HG03354 (cell line): Measurements from ENCODE around the gene TGFB3.
"Not testable (repeated sequence)": the region's sequence is repeated elsewhere in the genome, so short reads cannot be mapped to it uniquely, and the experiment has no call there.

Source experiments
- ATAC-seq: cut with Tn5 transposase; IDR thresholded peaks from one replicate; pipeline ENCODE4 v1.9.1; 2021; ENCODE audit warnings: mild to moderate bottlenecking; ENCODE audit not compliant: unreplicated experiment, poor library complexity, severe bottlenecking

The TGFB3 gene

DNA sequence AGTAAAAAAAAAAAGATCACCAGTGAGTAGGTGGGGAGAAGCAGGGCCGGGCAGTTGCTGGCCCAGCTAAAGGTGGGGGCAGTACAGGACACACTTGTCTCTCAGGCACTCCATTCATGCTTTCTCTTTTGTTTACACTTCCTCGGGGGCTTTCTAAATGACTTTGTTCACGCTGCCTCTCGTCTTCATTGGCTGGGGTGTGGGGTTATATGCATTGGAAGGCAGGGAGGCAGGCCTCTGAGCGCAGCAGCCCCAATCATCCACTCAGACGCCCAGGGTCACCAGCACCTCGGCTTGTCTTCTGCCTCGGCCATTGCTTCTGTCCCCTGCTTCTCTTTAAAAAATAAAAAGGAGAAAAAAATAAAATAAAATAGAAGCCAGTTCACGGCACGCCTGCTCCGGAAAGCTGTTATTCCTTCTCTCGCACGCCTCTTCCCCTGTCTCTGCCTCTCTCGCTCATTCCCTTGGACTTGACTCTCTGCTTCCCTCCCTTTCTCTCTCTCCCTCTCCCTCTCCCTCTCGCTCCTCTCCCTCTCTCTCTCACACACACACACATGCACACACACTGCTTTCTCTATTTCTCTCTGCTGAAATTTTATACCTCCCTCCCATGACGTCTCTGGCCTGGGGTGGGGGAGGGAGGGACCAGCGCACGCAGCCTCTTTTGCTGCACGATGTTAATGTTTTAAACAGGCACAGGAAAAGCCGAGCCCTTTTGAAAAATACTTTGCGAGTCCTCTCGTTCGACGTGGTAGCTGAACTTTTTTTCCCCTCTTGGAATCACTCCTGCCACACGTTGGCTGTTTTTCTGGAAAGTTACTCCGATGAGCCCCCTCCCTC, at the start of gene TGFB3:
TSS of gene TGFB3 (minus strand) at position 570 of the 840 bp plus-strand sequence. CDS start 1,102 bp downstream, outside the sequence.
- peak; percentile 44 for ATAC-seq

DNA sequence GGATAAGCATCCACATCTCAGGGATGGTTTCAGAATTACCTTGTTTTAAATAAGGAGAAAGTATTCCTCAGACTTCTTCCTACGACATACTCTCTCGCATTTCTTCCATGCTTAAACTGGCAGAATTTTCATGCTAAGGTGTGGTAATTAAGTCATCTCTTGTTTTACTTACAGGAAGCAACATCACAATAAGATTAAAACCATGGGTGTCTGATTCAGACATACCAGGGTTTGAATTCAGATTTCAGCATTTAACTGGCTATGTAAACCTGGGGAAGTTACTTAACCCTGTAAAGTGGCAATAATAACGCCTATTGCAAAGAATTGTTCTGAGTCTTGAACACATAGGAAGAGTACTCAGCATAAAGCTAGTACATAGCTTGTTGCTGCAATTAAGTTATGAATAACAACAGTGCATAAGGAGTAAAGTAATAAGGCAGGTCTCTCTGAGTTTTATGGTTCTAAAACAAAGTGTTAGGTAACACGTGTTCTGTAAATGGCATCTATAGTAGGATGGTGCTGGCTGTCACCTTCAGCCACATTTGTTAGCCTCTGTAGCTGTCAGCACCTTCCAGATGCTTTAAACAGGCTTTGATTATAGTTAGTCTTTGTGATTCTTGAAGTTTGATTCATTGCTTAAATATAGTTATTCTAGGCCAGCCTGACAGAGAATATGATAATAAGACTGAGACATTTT, 42.6 kb upstream of the TGFB3 start:
- no peak for ATAC-seq

DNA sequence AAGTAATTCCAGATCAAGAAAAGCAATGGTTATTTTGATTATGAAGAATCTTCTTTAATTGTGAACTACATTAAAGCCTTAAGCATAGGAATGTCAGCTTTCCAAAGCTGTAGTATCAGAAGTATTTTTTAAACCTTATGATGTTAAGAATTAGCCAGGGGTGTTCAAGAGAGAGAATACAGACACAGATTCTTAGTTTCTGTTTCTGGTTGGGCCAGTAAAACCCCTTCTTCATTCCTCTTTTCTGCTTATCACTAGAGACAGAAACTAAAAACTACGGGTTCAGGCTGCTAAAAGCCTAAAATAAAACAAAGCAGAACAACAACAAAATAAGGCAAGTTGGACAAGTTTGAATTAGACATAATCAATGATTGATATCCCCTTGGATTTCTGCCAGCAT, 42.0 kb upstream of the TGFB3 start:
- ATAC-seq: no peak

DNA sequence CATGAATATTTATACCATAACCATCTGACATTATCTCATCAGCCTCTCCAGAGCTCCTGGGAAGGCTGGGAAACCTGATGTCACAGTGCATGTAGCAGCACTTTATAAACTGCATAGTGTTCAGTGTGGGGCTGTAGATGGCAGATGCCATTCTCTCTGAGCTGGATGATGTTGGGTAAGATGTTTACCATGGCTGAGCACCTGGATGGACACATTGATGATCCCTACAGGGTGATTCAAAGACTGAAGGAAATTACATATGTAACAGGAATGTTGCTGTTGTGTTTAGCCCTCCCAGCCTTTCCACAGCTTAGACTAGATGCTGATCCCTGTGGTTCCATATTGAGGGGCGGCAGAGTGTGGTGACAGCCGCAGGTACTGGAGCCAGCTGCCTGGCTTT, 41.2 kb upstream of the TGFB3 start:
- ATAC-seq: no peak

DNA sequence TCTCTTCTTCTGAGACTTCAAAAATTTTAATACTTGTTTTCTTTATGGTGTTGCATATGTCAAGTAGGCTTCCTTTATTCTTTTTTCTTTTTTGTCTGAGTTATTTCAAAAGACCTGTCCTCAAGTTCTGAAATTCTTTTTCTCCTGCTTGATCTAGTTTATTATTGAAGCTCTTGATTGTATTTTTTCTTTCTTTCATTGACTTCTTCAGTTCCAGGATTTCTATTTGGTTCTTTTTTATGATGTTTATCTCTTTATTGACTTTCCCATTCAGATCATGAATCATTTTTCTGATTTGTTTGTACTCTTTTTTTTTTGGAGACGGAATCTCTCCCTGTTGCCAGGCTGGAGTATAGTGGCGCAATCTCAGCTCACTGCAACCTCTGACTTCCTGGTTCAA, 37.9 kb upstream of the TGFB3 start:
- no peak for ATAC-seq

DNA sequence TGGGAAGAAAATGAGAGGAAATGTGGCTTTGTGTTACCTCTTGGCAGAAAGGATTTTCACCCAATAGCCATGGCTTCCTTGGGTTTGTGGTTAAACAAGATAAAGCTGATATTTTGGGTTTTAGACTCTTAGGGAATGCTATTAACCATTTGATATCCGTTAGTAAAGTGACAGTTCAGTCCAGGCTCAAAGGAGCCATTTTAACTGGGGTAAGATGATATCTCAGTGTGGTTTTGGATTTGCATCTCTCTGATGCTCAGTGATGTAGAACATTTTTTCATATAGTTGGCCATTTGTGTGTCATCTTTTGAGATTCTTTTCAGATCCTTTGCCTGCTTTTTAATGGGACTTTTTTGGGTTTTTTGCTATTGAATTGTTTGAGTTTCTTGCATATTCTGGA, 33.9 kb upstream of the TGFB3 start:
- no peak for ATAC-seq

DNA sequence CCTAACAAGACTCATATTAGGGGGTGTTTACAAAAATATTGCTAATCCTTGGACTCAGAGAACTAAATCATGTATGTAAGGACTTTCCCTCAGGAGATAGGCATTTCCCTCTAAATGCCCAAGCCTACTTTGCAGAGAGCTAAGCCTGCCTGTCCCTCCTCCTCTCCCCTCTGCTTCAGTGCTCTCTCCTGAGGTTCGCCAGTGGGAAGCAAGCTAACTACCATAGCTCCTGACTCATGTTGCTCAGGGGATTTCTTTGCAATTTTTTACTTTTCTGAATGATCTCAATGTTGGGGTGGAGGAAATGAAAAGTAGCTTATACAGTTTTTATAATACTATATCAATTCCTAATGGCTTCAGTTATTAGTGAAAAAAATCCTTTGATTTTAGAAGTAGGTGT, 33.4 kb upstream of the TGFB3 start:
- no peak for ATAC-seq

DNA sequence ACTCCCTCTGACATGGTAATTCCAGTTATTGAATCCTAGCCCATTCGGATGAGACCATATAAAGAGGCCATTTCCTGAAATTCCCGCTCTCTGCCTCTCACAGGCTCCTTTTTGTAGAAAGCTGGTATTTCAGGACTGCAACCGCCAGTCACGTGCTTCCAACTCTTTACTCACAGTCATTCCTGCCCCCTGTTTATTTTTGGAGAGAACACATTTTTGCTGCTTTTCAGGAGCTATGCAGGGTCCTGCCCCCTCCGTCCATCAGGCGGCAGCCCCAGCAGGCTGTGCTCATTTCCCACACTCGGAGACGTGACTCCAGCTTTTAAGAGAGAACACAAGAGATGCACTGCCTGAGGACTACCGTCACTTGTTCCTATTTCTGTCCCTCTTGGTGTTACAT, 30.6 kb upstream of the TGFB3 start:
- ATAC-seq: no peak

DNA sequence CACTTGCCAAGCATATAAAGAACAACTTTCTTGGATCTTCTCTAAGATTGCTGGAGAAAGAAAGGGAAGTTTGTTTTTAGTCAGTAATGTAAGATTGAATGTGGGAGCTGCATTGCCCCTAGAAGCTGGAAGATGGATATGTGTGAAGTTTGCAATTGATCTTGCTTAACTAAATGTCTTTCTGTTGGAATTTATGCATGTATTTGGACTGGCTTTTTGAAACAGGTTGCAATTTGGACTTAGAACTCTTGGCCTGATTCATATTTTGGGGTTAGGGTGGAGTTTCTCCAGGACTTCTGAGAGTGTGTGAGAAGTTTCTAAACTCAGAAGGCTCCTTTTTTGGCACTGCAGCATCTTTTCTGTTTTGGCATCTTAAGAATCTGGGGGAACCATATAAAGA, 30.1 kb upstream of the TGFB3 start:
- no peak for ATAC-seq

DNA sequence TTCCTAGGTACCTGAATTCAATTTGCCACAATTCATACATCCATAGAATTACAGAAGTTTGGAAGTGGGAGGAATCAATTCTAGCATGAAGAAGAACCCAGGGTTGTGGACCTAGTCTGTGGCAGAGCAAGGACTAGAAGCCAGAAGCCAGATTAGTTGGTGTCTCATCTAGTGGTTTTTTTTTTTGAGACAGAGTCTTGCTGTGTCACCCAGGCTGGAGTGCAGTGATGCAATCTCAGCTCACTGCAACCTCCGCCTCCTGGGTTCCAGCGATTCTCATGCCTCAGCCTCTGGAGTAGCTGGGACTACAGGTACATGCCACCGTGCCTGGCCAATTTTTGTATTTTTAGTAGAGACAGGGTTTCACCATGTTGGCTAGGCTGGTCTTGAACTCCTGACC, 27.8 kb upstream of the TGFB3 start:
- not testable (repeated sequence) for ATAC-seq

DNA sequence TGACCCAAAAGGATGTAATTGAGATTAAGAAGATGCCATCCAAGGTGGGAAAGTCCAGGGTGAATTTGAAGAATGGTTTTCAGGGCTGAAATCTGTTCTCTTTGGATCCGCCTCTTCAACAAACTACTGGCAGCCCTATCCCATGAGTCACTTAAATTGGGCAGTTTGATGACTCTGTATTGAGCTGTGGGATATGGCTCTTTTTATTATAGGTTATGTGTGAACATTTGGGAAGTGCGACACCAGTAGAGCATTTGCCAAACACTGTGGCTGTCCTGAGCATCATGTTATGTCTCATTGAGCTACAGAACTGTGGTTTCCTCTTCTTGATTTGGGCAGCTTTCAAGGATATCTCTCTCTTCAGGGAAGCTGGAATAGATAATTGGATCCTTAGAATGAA, 26.1 kb upstream of the TGFB3 start:
- ATAC-seq: no peak

DNA sequence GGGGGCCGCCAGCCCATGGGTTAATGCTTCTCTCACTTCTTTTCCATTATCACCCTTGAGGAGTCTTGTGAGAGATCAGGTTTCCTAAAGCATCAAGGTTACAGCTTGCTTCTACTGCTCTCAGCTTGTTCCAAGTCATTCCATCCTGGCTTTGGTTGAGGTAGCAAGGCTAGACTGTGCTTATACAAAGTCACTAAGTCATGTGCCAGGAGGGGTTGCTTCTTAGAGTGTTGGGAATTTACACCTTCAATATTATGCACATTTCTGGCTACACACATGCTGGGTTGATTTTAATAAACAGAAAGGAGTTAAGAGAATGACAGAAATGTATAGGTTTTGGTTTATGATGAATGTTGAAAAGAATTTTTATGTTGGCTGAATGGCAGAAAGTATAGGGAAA, 25.6 kb upstream of the TGFB3 start:
- ATAC-seq: no peak

DNA sequence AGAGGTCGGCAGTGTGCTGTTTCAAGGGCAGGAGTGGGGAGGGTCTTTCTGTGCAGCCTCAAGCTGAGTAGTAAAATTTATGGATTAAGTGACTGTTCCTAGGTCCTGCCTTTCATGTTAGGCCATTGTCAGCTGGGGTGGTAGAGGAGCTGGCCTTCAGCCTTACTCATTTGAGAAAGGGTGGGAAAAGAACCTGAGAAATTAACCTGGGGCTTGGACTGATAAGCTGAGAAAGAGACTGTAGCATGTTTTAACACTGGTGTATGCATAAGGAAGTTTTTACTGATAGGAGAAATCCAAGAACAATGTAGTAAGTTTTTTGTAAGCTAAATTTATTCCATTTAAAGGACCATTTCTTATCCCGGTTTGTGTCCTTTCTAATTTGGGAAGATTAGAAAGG, 24.5 kb upstream of the TGFB3 start:
- ATAC-seq: no peak

DNA sequence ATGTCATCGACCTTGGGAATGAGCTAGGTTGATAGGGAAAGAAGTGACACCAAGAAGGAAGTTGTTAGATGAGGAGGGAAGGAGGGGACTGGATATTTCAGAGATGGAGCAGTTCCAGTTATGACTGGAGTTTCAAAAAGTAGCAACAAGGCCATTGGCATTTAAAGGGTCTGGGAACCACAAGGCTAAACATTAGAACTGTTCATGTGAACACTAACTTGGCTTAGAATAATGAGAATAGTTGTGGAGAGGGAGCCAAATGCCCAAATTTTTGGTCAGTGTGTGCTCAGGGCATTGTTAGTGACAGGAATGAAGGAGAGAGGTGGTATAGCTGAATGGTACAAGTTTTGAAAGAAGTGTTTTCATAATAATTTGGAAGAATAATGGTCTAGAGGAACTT, 20.6 kb upstream of the TGFB3 start:
- no peak for ATAC-seq

DNA sequence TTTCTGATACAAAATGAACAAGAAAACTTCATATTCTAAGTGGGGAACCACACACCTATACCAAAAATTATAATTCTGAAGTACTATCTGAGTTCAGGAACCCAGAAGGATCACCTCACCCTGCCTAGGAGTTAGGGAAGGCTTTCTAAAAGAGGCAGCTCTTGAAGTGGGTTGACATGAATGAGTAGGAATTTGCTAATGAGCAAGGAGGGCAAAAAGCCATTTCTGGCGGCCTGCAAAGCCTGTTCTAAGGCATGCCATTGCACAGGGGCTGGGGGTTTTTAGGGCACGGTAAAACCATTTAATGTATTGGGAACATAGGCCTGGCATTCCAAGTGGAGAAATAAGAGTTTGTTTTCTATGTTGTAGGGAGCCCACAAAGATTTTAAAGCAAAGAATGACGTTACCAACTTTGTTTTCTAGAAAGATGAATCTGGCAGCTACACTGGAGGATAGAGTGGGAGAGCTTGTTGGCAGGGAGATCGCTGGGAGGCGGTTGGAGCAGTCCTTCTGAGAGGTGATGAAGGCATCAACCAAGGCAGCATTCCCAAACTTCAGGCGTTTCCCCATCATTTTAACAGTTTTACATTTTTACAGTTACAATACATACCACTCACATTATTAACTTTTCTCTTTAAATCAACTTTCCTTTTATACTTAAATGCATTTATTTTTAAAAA, 17.9 kb upstream of the TGFB3 start:
- ATAC-seq: no peak

DNA sequence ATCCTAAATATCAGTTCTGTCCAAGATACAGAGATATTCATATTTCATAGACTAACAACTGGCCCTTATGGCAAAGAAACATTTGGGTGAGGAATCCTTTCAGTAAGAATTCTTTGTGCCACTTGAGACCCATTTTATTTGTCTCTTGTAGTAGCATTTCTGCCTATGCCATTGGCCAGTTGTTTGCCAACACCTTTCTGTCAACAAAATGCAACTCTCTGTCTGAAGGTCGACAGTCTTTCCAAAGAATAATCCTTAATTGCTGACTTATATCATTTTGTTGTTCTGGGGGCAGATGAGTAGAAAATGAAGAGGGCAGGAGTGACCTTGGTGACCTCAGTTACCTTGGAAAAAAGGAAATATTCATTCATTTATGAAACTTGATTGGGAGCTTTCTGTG, 14.7 kb upstream of the TGFB3 start:
- no peak for ATAC-seq

DNA sequence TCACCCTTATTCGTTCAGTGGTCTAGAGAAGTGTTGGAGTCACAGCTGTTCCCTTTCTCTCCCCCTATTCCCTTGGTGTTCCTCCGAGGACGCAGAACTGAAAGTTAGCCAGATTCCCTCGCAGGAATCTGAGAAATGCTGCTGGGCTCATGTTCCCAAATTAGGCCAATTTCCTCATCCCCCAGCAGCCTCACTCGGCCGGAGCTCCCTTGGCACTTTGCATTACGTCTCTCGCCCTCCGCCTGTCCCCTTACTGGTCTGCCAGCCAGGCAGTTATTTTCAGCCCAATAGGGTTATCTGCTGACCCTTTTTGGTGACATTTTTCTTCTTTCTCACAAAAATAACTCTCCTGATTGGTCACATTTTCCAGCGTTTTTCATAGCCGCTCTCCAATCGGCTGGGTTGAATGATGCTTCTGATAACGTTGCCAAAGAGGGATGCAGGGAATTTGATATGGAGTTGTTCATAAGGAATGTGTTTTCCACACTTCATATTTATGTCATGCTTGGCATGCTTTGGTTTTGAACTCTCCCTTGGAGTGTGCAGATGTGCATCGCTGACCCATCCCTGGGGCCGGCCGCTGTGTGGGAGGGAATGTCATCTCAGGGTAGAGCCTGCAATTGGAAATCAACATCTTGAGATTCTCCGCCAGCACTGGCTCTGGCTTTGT, 13.7 kb upstream of the TGFB3 start:
- ATAC-seq: no peak

DNA sequence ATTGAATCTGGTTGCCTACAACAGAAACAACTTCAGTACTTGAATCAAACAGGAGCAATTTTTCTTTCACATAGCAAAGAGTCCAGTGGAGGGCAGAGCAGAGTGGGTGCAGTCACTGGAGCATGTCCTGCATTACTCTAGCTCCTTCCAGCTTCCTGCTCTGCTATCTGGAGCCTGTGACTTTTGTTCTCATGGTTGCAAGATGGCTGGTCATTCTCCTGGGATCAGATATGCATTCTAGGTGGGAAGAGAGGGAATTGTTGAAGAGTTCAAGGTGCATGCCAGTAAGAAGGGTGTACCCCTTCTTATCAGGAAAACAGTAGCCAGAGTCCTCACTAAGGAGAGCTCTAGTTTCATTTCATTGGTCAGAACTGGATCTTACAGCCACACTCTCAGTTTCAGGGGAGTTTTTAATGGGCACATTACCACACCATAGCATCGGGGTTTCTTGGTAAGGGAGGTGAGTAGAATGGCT, 11.8 kb upstream of the TGFB3 start:
- peak; percentile 61 for ATAC-seq

DNA sequence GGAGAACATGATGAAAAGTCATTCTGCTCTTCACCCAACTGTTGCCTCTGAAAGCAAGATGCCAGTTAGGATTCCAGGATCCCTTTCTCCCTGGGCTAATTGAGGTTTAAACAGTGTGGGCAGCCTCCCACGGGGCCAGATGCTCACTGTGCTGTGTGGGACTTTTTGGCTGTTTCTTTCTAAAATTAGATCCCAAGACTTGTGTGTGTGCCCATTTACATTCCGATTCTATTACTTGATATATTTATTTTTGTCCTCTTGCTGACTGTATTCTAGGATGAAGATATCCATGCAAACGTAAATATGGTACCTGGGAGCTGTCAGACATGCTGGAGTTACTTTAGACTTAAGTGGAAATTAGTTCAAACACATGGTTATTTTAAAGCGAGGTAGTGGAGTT, 10.0 kb upstream of the TGFB3 start:
- no peak for ATAC-seq

DNA sequence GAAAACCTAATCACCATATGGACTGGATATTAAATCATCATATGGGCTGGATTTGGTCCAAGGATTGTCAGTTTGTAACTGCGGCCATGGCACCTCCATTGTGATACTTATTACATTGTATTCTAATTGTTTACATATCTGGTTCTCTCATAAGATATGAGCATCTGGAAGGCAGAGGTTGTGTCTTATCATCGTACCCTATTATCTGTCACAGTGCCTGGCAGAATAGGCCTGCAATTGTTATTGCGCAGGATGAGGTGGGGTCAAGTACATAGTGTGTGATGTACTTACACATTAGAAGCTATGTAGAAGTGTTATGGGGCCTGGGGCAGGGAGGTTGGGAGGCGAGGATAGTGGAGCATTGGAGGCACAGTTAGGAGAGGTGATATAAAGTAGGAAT, 8.5 kb upstream of the TGFB3 start:
- ATAC-seq: no peak
